Thyroid gland (tissue), 4 donors: ENCODE results near the gene STK40.

Source experiments
- POLR2A ChIP-seq, 2 donors: fragments of 450-650 bp; IDR thresholded peaks; one replicate each; pipeline ENCODE4 v1.6.1; 2017; ENCODE audit warnings: antibody characterized with exemption in 2 of 2, mild to moderate bottlenecking in 2 of 2, moderate library complexity in 1 of 2
- TF ChIP-seq, protein P1 (sequence below), 6 experiments: fragments of 200-600 bp in 3 of 6; fragments of 450-650 bp in 3 of 6; sonication (generic) in 3 of 6; IDR thresholded peaks; one replicate each; pipeline ENCODE4 v1.5.1; 2016 to 2019; ENCODE audit warnings: antibody characterized with exemption in 6 of 6, mild to moderate bottlenecking in 2 of 6, inconsistent platforms in 1 of 6, moderate library complexity in 1 of 6

DNA sequence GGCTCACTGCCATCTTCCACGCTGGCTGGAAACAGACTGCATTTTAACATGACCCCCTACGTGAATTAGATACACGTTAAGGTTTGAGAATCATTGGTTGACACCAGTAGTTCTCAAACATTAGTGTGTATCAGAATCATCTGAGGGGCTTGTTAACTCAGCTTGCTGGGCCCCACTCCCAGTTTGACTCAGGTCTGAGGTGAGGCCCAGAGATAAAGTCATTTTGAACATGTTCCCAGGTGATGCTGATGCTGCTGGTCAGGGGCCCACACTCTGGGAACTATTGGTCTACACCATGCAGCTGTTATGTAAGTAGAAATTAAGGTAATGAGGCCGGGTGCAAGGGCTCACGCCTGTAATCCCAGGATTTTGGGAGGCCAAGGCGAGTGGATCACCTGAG is 10.6 kb upstream of the STK40 start:
- TF ChIP-seq, protein P1, sequence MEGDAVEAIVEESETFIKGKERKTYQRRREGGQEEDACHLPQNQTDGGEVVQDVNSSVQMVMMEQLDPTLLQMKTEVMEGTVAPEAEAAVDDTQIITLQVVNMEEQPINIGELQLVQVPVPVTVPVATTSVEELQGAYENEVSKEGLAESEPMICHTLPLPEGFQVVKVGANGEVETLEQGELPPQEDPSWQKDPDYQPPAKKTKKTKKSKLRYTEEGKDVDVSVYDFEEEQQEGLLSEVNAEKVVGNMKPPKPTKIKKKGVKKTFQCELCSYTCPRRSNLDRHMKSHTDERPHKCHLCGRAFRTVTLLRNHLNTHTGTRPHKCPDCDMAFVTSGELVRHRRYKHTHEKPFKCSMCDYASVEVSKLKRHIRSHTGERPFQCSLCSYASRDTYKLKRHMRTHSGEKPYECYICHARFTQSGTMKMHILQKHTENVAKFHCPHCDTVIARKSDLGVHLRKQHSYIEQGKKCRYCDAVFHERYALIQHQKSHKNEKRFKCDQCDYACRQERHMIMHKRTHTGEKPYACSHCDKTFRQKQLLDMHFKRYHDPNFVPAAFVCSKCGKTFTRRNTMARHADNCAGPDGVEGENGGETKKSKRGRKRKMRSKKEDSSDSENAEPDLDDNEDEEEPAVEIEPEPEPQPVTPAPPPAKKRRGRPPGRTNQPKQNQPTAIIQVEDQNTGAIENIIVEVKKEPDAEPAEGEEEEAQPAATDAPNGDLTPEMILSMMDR (IDR thresholded peaks at IDR 0.05), result no peak
- no peak for TF ChIP-seq POLR2A (IDR thresholded peaks at IDR 0.05)
